ENCODE measurements around the gene RFLNA.

The RFLNA gene

DNA sequence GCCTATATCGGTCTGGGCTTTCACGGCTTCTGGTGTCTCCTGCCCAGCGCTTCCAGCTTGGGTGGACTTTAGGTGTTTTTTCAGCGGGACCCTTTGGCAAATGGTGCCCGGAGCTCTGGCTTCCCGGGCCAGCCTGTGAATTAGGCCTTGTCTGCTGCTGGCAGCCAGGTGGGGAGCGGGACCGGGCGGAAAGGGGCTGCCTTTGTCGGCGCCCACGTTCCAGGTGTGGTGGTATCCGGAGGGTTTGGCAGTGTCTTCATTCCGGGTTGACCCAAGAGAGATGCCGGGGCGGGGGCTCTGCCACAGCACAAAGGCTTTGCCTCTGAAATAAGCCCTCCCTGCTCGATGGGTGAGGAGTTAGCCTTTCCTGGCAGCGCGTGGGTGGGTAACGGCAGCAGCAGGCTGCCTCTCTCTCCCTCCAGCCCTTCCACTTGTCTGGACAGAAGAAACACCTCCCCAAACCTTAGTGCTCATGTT is 9.5 kb downstream of the RFLNA start:
- no peak for DNase-seq (ENCODE audit: low spot score)

DNA sequence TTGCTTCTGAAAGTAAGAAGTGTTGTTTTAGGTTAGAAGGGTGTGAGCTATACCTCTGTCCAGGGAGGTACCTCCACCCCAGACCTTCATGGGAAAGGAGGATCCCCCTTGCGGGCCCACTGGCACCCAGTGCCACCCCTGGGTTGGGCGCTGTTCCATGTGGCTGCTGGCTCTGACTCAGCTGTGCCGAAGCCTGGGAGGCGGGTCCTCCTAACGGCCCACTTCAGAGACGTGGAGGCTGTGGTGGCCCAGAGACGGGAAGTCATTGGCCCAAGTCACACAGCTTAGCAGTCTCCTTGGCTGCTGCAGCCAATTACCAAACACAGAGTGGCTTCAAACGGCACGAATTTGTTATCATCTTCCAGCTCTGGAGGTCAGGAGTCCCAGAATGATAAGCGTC is 10.2 kb downstream of the RFLNA start:
- no peak for DNase-seq (ENCODE audit: low spot score)

DNA sequence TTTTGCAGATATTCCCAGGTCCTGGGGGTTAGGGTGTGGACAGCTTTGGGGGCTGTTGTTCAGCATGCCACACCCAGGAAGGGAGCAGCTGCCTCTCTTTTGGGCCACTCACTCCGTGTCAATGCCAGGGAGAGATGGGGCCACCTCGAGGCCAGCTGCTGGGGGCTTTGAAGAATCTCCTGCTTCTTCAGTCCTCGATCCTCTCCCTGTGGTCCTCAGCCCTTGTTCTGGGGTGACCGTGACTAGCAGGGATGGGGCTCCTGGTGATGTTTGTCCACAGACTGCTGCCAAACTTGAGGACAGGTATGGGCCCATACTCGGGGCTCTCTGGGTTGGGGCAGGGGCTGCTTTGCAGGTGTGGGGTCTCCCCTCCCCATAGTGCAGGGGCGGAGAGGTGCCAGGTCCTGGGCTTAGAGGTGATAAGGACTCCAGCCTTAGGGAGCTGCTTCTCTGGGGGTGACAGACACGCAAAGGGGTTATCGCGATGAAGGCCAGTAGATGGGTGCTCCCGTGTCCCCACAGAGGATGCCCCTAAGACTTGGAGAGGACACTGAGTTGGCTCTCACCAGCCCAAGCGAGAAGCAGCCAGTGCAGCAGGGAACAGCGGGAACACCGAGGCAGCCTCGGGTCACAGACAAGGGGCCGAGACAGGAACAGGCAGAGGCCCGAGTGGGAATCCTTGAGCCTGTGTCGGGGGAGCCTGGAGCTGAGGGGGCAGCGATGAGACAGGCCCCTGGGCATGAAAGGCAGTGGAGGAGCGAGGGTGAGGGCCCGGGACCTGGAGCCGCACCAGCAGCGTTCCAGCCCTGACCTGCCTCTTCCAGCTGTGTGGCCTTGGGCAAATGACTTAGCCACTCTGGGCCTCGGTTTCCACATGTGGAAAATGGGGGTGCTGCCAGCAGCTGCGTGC is 11.1 kb downstream of the RFLNA start:
- no peak for DNase-seq (ENCODE audit: low spot score)

DNA sequence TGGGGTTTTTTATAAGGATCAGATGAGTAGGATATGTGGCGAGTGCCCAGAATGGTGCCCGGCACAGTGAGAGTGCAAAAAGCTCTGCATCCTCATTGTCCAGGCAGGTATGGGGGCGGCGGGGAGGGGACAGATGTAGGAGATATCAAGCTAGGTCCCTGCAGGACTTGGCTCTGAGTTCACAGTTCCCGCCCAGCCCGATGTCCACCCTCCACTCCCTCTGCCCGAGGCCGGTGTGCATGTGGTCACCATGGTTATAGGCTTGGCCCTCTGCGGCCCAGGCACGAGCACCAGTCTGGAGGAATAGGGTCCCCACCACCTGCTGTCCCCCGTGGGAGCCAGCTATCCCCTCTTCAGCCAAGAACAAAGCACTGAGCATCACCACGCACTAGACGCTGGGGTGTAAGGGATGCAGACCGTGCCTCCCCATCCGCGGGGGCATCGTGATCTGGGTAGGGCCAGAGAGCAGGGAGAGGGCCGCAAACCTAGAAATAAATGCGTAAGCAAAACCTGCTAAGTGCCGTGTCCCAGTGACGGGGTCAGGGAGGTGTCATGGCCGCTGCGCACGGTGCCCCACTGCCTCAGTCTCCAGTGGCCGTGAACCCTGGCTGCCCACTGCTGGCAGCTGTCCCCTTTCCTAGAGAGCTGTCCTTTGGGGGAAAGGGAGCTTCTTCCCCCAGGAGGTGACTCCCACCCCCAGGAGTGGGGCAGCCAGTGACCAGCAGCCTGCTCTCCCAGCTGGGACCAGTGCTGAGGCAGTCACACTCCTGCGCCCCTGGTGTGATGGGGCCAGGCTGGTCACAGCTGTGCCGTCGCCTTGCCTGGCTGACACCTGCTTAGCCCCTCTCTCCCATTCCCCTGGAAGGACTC is 12.0 kb downstream of the RFLNA start:
- no peak for DNase-seq (ENCODE audit: low spot score)

DNA sequence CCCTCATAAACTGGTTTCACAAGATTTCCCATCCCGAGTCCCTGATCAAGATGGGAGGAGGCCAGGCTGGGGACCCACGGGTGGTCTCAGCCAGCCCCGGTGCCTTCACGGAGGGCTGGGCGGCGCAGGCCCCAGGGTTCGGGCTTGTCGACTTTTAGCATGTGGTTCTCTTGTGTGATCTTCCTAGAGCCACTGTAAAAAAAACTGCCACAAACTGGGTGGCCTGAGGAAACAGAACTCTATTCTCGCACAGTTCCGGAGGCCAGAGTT is 12.6 kb downstream of the RFLNA start:
- DNase-seq (ENCODE audit: low spot score): no peak

DNA sequence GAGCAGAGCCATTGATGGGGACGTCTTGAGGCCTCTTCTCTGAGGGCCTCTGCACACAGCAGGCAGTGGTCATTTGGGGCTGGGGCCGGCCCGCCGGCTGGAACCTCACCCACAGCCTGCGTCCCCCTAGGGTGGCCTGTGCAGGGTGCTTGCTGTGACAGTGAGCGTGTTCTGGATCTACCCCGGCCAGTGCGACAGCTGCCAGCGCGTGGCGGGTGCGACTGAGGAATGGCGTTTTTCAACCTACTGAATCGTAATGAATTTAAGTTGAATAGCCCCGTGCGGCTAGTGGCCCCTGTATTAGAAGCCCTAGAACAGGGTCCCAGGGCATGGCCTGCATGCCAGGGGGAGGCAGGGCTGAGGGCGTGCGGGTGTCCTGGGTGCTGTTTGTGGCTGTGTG is 13.8 kb downstream of the RFLNA start:
- no peak for DNase-seq (ENCODE audit: low spot score)

DNA sequence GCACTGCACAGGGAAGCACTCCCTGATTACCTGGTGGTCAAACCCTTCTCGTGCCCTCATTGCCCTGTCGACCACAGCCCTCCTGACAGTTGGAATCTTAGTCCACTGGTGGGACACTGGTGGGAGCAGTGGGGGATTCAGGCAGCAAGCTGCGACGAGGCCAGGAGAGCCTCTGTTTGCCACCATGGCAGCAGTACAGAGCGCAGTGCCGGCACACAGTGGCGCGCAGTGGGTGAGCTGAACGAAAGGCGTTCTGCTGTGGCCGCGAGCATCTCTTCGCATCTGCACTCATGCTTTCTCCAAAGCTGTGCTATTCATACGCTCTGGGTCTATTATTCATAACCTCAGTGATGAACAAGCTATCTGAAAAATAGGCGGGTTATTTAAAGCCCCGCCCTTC is 14.3 kb downstream of the RFLNA start:
- no peak for DNase-seq (ENCODE audit: low spot score)

DNA sequence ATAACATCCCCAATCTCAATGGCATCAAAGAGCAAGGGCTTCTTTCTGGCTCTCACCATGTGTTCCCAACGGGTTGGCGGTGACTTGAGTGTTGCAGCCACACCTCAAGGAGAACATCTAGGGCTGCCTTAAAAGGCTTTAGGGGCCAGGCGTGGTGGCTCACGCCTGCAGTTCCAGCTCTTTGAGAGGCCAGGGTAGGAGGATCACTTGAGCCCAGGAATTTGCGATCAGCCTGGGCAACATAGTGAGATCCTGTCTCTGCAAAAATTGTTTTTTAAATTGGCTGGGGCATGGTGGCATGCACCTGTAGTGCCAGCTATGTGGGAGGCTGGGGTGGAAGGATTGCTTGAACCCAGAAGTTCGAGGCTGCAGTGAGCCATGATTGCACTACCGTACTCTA is 14.9 kb downstream of the RFLNA start:
- DNase-seq (ENCODE audit: low spot score): no peak

DNA sequence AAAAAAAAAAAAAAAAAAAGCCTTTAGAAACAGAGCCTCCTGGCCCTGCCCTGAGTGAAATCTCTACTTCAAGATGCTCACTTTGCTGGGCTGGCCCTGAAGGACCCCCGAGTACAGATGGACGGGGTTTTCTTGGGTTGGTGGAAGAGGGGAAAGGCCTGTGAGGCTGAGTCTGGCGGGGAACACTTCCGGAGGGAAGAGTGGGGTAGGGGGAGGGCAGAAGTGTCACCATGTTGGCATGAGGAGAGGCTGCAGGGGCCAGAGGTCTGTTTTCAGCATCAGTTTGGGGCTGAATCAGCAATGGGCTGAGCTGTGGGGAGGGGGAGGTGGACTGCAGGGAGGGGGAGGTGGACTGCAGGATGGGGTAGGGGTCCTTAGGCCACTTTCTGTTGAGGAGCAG is 15.3 kb downstream of the RFLNA start:
- no peak for DNase-seq (ENCODE audit: low spot score)

DNA sequence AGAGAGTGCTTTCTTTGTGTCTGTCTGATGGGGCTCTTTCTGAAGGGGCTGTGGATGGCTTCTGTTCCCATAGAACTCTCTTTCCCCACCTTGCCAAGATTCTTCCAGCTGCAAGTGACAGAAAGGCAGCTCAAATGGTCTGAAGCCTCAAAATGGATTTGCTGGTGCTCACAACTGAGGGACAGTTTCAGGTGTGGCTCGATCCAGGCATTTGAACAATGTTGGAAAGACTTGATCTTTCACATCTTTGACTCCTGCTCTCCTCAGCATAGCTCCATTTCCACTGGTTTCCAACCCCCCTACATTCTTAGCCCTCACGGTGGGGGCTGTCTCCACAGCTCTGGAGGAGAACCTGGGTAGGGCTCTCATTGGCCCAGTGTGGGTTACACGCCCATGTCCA is 15.9 kb downstream of the RFLNA start:
- no peak for DNase-seq (ENCODE audit: low spot score)

DNA sequence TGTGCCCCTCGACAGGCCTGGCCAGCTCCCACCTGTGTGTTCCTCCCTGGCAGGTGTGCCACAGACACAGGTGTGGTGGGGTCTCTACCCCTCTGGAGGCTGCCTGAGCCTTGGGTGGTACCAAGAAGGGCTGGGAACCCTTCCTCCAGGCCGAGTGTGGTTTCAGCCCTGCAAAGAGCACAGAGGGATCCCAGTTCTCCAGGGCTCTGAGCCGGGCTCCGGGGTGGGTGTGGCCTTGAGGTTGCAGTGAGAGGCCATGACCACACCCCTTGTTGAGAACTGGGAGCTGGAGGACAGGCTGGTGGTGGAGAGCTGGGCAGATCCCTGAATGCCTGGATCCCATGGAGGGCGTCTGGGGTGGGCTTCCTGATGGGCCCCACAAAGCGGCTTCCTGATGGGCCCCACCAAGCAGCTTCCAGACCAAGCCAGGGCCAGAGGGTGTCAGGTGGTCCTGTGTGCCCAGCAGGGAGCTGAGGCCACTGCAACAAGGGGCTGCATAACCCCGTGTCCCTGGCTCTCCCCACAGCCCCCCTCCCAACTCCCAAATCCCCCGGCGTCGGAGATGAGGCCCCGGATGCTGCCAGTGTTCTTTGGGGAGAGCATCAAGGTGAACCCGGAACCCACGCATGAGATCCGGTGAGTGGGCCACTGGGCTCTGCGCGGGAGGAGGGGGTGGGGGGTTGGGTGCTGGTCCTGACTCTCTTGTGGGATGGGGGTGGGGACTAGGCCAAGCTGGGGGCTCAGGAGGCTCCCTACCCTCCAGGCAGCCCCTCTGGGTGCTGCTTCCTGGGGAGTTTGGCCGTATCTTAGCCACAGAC is 16.6 kb downstream of the RFLNA start:
- DNase-seq (ENCODE audit: low spot score): peak; percentile 54

DNA sequence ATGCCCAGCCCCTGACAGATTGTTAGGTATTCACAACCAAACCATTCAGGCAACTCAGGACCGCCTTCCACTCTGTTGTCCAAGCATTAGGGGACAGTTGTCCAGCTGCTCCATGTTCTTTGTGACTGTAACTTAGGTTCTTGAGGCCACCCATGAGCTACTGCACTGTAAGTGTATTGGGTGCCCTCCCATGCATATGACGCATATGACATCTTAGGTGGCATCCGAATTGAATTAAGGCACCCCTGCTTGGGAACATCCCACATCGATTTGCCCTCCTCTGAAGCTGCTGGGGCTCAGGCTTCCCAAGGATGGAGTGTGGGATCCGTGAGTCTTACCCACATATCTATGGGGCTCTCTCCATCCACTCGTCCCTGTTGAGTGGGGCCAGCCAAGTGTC is 17.7 kb downstream of the RFLNA start:
- no peak for DNase-seq (ENCODE audit: low spot score)

DNA sequence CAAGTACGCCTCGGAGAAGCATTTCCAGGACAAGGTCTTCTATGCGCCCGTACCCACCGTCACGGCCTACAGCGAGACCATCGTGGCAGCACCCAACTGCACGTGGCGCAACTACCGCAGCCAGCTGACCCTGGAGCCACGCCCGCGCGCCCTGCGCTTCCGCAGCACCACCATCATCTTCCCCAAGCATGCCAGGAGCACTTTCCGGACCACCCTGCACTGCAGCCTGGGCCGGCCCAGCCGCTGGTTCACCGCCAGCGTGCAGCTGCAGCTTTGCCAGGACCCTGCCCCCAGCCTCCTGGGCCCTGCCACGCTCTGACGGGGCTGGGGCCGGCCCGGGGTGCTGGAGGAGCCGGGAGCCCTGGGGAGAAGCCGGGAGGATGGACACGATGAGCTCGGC is 19.3 kb downstream of the RFLNA start:
- DNase-seq (ENCODE audit: low spot score): no peak

DNA sequence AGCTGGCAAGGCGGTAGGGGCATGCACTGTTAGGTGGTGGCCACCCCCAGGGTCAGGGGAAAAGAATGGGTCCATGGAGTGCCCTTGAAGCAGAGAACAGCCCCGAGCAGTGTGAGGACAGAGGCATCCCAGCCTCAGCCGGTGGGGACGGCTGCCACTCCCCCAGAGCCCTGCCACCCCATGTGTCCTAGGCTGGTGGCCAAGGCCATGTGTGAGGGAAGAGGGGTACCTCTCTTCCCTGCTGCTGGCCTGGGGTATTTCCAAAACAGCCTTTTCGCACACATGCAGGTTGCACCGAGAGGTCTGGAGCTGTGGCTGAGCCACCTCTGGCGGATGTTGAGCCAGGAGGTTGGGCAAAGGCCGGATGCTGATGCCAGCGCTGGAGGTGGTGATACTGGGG is 19.9 kb downstream of the RFLNA start:
- DNase-seq (ENCODE audit: low spot score): no peak

DNA sequence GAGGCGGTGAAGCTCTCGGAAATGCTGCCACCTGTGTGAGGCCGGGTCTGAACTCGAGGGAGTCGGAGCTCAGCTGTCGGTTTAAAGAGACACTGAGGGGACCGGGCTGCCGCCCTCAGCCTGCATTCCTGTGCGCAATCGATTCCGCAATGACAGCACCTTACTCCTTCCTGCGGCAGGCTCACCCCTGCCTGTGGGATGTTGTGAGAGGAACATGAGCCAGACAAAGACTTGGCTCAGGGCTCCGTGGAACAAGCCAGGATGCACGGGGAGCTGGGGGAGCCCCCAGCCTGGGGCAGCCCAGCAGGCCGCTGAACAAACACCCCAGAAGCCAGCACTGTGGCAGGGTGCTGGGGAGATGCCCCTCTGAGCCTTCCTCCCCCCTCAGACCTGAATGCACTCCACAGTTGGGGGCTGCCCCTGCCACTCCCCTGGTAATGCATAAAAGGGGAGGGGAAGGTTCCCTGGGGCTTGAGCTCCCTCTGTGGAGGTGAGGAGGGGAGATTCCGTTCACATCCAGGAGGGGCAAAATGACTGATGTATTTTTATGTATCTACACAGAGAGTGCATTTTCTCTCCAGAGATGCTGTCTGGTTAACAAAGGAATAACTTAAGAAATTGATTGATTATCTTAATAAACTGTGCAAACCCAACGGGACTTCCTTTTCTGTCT is 20.6 kb downstream of the RFLNA start:
- DNase-seq (ENCODE audit: low spot score): no peak

DNA sequence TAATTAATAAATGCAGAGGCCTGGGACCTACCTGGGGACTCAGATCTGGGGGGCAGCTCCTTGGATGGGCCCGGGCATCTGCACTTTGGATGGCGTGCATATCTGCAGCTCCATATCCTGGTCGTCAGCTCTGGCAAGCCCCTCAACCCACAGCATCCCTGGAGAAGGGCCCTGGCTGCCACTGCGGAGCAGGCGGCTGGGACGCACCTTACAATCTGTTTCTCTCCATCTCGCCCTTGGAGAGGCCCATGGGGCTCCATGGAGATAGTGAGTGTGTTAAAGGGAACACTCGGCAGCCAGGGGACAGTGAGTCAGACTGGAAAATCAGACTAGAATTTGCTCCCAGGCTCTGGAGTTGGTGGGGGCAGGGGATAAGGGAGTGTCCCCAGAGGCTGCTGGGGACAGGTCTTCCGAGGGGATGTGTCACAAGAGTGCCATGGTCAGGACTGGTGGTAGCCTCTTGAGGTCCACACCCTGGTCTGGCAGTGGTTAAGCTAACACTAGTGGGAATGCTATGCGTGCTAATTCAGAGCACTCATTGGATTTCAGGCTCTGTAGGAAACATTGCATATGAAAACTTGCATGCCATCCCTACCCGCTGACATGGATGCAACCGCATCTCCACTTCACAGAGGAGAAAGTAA is 21.5 kb downstream of the RFLNA start:
- DNase-seq (ENCODE audit: low spot score): no peak

DNA sequence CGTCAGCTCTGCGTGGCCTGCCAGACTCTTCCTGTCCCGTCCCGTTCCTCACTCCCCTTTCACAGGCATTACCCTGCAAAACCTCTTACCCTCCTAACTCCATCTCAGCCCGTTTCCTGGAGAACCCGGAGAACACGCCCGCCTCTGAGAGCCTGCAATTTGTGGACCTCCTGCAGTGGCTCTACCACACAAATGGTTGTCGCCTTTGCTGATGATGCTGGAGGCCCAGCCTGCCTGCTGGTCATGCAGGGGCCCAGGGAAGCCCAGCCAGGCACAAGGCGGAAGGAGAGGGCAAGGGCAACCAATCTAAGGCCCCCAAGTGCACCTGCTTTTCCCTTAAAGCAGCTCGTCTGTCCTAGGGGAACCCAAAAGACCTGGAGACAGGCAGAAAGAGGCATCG is 22.5 kb downstream of the RFLNA start:
- no peak for DNase-seq (ENCODE audit: low spot score)

DNA sequence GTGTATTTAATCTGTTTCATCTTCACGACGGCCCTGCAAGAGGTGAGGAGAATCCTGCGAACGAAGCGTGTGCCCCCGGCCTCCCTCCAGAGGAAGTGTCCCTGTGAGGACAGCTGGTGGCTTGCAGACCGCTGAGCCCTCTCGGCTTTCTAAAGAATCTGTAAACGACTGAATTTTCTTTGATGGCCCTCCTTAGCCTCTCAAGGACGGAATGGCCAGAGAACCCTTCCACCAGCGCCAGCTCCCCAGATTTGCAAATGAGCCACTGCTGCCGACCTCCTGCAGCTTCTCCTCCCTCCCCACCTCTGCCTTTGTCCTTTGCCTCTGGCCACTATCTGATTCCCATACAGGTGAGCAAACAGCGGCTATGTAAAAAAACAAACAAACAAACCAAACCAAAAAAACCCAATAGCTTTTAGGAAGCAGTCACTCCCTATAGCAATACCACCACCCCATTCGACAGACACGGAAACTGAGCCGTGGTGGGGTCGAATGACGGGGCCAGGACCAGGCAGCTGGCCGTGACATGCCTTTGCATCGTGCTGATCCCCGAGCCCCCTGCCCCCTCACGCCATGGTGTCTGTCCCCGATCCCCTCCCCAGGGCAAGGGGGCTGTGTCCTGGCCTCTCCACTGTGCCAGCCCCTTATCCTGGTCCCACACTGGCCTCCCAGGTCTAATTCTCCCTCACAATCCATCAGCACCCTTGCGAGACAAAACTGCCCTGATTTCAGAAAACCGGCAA is 23.6 kb downstream of the RFLNA start:
- DNase-seq (ENCODE audit: low spot score): no peak

DNA sequence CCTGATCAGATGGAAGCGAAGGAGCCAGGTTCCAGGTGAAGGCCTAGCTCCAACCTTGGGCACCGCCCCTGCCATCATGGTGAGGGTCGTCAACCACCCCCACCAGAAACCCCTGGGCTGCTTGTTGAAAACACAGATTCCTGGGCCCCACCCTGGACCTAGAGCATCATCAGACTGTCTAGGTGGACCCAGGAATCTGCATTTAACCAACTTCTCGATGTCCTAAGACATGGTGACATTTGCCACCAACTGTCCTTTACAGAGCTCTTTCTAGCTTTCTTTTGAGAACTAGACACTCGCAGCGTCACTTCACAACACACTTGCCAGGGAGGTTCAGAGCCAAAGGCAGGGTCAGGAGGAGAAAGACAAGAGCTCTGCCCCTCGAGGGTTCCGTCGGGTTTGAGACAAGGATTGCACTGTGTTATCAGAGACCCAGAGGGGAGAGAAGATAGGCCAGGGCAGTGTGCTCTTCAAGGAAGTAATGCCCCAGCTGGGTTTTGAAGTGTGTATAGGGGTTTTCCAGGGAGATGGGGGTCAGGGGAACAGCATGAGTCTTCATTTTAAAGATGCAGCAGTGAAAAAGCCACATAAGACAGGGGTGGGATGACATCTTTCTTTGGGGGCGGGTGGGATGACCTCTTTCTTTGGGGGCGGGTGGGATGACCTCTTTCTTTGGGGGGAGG is 24.6 kb downstream of the RFLNA start:
- DNase-seq (ENCODE audit: low spot score): no peak

DNA sequence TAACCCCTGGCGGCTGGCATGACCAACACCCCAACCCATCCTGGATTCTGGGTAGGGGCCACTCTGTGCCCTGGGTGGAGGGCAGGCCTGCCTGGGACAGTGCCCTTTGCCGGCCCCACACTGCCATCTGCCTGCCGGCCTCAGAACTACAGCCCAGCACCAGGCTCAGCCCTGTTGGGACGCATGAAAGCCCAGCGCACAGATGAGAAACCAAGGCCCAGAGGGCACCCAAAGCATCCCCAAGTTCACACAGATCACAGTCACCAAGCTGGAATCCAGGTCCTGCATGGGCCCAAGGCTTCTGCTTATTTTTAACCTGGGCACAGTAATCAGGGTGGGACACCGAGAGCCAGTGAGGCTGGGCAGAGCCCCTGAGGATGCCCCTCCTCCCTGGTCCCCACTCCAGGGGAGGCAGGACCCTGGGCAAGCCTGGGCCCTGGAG is 26.2 kb downstream of the RFLNA start:
- DNase-seq (ENCODE audit: low spot score): peak; percentile 72
